GM12874 (cell line): ENCODE results near the gene UTP15.

ENCODE experiments used
- CTCF ChIP-seq: IDR thresholded peaks from 2 replicates; pipeline ENCODE4 v1.5.1; 2011; ENCODE audit warnings: low read depth, mild to moderate bottlenecking, control low read depth, low read length, moderate library complexity; ENCODE audit not compliant: insufficient read depth

UTP15 gene

DNA sequence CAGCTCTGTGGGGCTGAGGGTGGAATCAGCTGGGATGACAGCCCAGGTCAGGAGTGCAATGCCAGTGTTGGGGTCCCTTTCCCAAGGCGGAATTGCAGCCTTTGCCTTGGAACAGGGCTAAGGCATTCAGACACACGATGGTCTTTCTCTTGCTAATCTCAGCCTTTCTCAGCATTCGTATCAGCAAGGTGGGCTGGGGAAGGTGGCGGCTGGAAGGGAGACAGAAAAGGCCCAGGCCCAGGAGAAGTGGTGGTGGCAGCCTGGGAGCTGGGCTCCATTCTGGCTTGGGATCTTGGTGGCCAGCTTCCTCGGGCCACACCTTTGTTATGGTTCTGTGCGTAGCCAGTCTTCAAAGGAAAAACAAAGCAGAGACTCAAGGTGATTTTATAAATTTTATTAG is 59.3 kb downstream of the UTP15 start:
- TF ChIP-seq CTCF, result no peak

- TF ChIP-seq CTCF, result no peak
Measured at GRCh38 chr5:73625372-73625943, 59.9 kb downstream of the UTP15 start.

DNA sequence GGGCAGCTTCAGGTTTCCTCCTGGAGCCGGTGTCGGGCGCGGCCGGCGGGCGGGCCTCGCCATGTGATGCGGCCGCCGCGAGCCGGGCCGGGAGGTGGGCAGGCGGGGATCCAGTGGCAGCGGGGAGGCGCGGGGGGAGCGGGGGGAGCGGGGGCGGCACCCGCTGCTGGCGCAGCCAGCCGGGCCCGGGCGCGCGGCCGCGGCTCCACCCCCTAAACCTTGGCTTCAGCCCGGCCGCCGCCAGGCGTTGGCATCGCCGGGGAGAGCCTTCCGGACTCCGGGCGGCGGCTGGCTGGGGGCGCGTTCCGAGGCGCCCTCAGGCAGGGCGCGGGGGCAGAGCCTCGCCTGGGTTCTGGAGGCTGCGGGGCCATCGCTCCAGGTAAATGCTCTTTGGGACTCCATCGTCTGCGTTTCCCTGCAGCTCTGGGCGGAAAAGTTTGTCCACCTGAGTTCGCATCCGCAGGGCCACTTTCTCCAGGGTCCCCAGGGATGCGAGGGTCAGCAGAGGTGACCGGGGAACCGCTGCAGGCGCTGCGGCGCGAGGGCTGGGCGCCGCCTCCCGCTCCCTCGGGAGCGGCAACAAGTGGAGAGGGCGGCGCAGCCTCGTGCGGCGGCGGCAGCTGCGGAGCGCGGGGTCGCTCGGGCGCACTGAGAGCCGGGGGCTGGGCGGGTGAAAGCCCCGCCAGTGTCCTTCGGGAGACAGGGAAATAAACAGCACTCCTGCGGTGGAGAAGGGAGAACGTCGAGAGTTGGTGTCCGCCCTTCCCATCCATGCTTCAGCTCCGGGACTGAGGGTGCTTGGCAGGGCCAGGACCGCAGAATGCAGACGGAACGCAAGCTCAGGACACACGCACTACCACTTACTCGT is 60.6 kb downstream of the UTP15 start, which contains the start of gene ARHGEF28:
Gene ARHGEF28, plus strand, starts transcription at position 253 of the 868 bp plus-strand sequence. CDS start 58,656 bp downstream, outside the sequence.
- TF ChIP-seq CTCF, result no peak

DNA sequence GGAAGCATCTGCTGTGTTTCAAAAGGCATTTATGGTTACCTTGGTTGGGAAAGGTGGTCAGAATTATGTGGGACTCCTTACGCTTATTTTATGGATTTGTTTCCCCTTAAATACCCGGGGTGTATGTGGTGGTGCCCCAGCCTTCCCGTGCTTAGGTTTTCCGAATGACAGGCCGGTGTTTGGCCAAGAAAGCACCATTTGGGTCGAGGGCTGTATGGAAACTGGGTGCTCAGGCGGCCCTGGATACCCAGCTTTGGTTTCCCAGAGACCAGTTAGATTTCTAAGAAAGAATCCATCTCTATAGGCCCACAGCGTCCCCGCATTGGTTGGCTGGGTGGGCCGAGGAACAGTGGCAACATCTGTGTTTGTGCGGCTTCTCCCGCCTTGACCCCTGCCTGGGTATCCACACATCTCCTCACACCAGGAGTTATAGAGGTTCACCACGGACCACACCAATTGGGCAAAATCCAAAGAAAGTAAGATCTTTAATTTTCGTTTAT is 61.3 kb downstream of the UTP15 start:
- no peak for TF ChIP-seq CTCF

GRCh38 chr5:73629456-73629855 is 63.9 kb downstream of the UTP15 start:
- TF ChIP-seq CTCF, result no peak

GRCh38 chr5:73630765-73631164 is 65.2 kb downstream of the UTP15 start:
- no peak for TF ChIP-seq CTCF

DNA sequence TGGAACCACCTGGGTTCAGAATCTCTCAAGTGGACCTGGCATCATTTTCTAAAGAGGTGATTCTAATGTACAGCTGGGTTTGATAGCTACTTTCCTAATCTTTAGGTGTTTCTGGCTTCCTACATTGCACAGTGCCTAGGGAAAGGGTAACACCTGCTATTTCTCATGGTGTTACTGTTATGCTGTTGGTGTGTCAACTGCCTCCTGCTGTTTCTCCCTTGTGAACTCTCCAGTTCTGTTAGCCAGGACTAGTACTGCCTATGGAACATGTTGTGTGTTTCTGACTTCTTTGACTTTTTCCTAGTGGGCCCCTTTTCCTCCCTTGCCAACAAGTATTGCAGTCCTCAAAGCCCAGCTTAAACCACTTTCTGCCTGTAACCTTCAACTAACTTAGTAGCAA is 66.0 kb downstream of the UTP15 start:
- no peak for TF ChIP-seq CTCF
